AG09309 (cell line): ENCODE measurements around the gene VPREB1.
"Not testable (repeated sequence)": the region's sequence is repeated elsewhere in the genome, so short reads cannot be mapped to it uniquely, and the experiment has no call there.

ENCODE experiments used
- DNase-seq: peaks from one replicate; pipeline ENCODE4 v3.0.0-alpha.2; 2010; ENCODE audit warnings: low read depth
- H3K4me3 ChIP-seq: 2 replicates; pipeline ENCODE4 v1.5.1; 2011; ENCODE audit warnings: mild to moderate bottlenecking, low read depth, low read length, moderate library complexity; ENCODE audit not compliant: control insufficient read depth

The VPREB1 gene

GRCh38 chr22:22277423-22277822 is 32.8 kb downstream of the VPREB1 start:
- DNase-seq: not testable (repeated sequence)

GRCh38 chr22:22284962-22285756 is 40.6 kb downstream of the VPREB1 start:
- not testable (repeated sequence) for H3K4me3 ChIP-seq, DNase-seq

More at GRCh38 chr22:22277423-22277822, 32.8 kb downstream of the VPREB1 start:
- H3K4me3 ChIP-seq: not testable (repeated sequence)

GRCh38 chr22:22286390-22287105 is 42.0 kb downstream of the VPREB1 start:
- H3K4me3 ChIP-seq, DNase-seq: not testable (repeated sequence)

DNA sequence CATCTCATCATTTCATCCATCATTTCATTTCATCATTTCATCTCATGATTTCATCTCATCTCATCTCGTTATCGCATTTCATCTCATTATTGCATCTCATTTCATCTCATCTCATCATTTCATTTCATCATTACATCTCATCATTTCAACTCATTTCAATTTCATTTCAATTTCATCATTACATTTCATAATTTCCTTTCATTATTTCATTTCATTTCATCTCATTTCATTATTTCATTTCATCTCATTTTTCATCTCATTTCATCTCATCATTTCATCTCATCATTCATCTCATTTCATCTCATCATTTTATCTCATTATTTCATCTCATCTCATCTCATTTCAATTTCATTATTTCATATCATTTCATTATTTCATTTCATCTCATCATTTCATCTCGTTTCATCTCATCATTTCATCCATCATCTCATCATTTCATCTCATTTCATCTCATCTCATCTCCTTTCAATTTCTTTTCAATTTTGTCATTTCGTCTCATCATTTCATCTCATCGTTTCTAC is 42.6 kb downstream of the VPREB1 start:
- DNase-seq: not testable (repeated sequence)

DNA sequence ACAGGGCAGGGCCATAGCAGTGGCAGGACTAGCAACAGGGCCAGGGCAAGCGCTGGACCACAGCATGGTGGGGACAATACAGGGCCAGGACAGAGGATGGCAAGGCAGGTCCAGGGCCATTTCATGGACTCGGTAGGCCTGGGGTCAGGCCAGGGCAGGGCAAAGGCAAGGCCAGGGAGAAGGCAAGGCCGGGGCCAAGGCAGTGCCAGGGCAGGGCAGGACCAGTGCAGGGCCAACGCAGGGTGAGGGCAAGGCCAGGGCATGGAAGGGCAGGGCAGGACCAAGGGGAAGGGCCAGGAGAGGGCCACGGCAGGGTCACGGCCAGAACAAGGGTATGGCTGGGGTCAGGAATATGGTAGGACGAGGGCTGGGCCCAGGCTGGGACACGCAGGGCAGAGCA is 45.1 kb downstream of the VPREB1 start:
- DNase-seq, H3K4me3 ChIP-seq: not testable (repeated sequence)

More for the DNA sequence above, 42.6 kb downstream of the VPREB1 start:
- H3K4me3 ChIP-seq: not testable (repeated sequence)

DNA sequence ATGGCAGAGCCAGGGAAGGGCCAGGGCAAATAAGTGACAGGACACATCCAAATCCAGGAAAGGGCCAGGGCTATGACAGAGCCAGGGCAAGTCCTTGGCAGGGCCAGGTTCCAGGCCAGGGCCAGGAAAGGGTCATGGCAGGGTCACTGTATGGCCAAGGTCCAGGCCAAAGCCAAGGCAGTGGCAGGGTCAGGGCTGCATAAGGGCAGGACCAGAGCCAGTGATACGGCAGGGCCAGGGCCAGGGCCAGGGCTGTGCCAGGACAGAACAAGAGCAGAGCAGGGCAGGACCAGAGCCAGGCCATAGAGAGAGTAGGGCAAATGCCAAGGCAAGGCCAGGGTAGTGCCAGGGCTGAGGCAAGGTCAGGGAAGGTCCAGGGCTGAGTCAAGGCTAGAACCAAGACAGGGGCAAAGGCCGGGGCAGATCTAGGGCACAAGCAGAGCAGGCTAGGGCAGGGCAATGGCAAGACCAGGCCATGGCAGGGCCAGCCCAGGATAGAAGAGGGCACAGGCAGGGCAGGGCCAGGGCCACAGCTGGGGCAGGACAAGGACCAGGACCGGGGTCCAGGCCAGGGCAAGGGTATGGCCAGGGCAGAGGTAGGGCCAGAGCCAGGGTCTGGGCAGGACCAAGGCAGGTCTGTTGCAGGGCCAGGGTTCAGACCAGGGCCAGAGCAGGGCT is 46.7 kb downstream of the VPREB1 start:
- not testable (repeated sequence) for DNase-seq, H3K4me3 ChIP-seq

GRCh38 chr22:22292656-22293055 is 48.1 kb downstream of the VPREB1 start:
- H3K4me3 ChIP-seq, DNase-seq: not testable (repeated sequence)

DNA sequence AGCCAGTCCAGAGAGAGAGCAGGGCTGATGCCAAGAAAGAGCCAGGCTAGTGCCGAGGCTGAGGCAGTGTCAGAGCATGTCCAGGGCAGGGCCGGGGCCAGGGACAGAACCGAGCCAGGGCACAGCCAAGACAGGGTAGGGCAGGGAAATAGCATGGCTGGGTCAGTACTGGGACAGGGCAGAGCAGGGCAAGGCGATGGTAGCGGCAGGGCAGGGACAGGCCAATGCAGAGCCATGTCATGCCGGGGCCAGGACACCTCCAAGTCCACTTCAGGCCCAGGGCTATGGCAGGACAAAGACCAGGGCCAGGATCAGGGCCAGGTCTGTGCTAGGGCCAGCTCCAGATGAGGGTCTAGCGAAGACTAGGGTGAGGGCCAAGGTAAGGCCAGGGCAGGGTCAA is 48.9 kb downstream of the VPREB1 start:
- not testable (repeated sequence) for DNase-seq, H3K4me3 ChIP-seq

GRCh38 chr22:22294641-22295040 is 50.1 kb downstream of the VPREB1 start:
- not testable (repeated sequence) for H3K4me3 ChIP-seq

More at GRCh38 chr22:22294641-22295040, 50.1 kb downstream of the VPREB1 start:
- not testable (repeated sequence) for DNase-seq
